Ovary (tissue), 3 donors: Measurements from ENCODE around the gene LYSET.
"Not testable (repeated sequence)": the region's sequence is repeated elsewhere in the genome, so short reads cannot be mapped to it uniquely, and the experiment has no call there.

Experiments
- CTCF ChIP-seq, 3 donors: fragments of 450-650 bp in 2 of 3; fragments of 200-600 bp in 1 of 3; IDR thresholded peaks; one replicate each; pipeline versions ENCODE4 v1.5.1 to v1.8.0; 2016 to 2022; ENCODE audit warnings: antibody characterized with exemption in 3 of 3, mild to moderate bottlenecking in 1 of 3
- POLR2A ChIP-seq: fragments of 450-650 bp; IDR thresholded peaks from one replicate; pipeline ENCODE4 v1.6.1; 2017; ENCODE audit warnings: antibody characterized with exemption, mild to moderate bottlenecking, moderate library complexity
- donor health status: DM: no; HTN: no; CAD: no.

DNA sequence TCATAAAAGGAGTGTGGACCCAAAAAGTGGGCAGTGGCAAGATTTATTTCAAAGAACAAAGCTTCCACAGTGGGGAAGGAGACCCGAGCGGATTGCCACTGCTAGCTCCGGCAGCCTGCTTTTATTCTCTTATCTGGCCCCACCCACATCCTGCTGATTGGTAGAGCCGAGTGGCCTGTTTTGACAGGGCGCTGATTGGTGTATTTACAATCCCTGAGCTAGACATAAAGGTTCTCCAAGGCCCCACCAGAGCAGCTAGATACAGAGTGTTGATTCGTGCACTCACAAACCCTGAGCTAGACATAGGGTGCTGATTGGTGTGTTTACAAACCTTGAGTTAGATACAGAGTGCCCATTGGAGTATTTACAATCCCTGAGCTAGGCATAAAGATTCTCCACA, 15.5 kb upstream of the LYSET start:
- TF ChIP-seq POLR2A; CTCF (IDR thresholded peaks at IDR 0.05): not testable (repeated sequence)
